GM12865 (cell line): ENCODE measurements around the gene MLEC.

Source experiments
- DNase-seq: peaks from one replicate; pipeline ENCODE4 v3.0.0; 2010; ENCODE audit warnings: low read depth
- H3K4me3 ChIP-seq: 2 replicates; pipeline ENCODE4 v1.5.1; 2011; ENCODE audit warnings: mild to moderate bottlenecking, low read depth, low read length, control low read depth
- CTCF ChIP-seq: IDR thresholded peaks from 2 replicates; pipeline ENCODE4 v1.5.1; 2011; ENCODE audit warnings: low read length, control low read depth, low read depth, inconsistent platforms; ENCODE audit not compliant: insufficient read depth; ENCODE audit errors: missing control alignments

MLEC gene

GRCh38 chr12:120692524-120693033, 5.6 kb downstream of the MLEC start:
- TF ChIP-seq CTCF, result no peak
- DNase-seq, result no peak
- no peak overlapping the region for H3K4me3 ChIP-seq

GRCh38 chr12:120693848-120694247, 6.9 kb downstream of the MLEC start:
- DNase-seq, result no peak
- no peak for TF ChIP-seq CTCF
- no peak overlapping the region for H3K4me3 ChIP-seq

- no peak for DNase-seq
- TF ChIP-seq CTCF, result no peak
- no peak overlapping the region for H3K4me3 ChIP-seq
Measured at GRCh38 chr12:120696626-120697025, 9.7 kb downstream of the MLEC start.

- no peak overlapping the region for H3K4me3 ChIP-seq
- DNase-seq, result no peak
- no peak for TF ChIP-seq CTCF
Measured at GRCh38 chr12:120697344-120697743, 10.4 kb downstream of the MLEC start.

- H3K4me3 ChIP-seq, result no peak overlapping the region
- TF ChIP-seq CTCF, result no peak
- DNase-seq, result no peak
Measured at GRCh38 chr12:120698665-120699064, 11.7 kb downstream of the MLEC start.

GRCh38 chr12:120699553-120699952, 12.6 kb downstream of the MLEC start:
- DNase-seq, result no peak
- TF ChIP-seq CTCF, result no peak
- H3K4me3 ChIP-seq, result no peak overlapping the region

GRCh38 chr12:120700886-120701285, 13.9 kb downstream of the MLEC start:
- TF ChIP-seq CTCF, result no peak

More at GRCh38 chr12:120700886-120701285, 13.9 kb downstream of the MLEC start:
- H3K4me3 ChIP-seq, result no peak overlapping the region
- DNase-seq, result no peak
